SK-N-MC (cell line): ENCODE measurements around the gene KCNG2.

Source experiments
- EZH2 ChIP-seq: fragments of 200-600 bp; sonication (generic); IDR thresholded peaks from one replicate; pipeline ENCODE4 v1.6.1; 2017; ENCODE audit warnings: antibody characterized with exemption
- POLR2AphosphoS5 ChIP-seq: IDR thresholded peaks from 2 replicates; pipeline ENCODE4 v1.6.1; 2012; ENCODE audit warnings: mild to moderate bottlenecking, low read depth, low read length, borderline replicate concordance

DNA sequence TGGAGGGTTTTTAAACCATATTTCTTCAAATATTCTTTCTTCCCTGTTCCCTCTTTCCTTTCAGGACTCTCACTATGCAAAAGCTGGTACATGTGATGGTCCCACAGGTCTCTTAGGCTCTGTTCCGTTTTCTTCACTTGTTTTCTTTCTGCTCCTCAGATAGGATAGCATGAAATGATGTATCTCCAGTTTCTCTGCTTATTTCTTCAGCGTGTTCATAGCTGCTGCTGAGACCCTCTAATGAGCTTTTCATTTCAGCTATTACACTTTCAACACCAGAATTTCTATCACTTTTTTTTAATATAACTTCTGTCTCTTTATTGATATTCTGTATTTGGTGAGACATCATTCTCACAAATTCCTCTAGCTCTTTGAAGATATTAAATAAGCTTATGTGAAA lies 63.9 kb downstream of the KCNG2 start:
- no peak for TF ChIP-seq EZH2
- TF ChIP-seq POLR2AphosphoS5: no peak
